Activated T-cell treated with anti-CD3 and anti-CD28 coated beads, Interleukin-2, amount 50 U/mL, for 72 hours (primary cell): ENCODE measurements around the gene DCAF16. TPM values are rescaled to one million over a fixed set of nuclear protein-coding genes. Genes with fewer than 3 reads are reported as not detected.

Experiments used
- ATAC-seq, 2 donors: fragments of 150-1000 bp; cut with Tn5 transposase; replicated peaks in 1 of 2; 2 replicates each; pipeline ENCODE4 v1.10.0; 2021; ENCODE audit warnings: moderate library complexity in 2 of 2, mild to moderate bottlenecking in 1 of 2
- DNase-seq, 2 donors: peaks; one replicate each; pipeline ENCODE4 v3.0.0; 2021 to 2022; ENCODE audit warnings: mixed read lengths in 1 of 2
- H3K27ac Mint-ChIP-seq: one replicate; pipeline ENCODE4 v1.8.0; 2022; ENCODE audit warnings: mild to moderate bottlenecking, moderate library complexity, mixed read lengths
- H3K27me3 Mint-ChIP-seq: one replicate; pipeline ENCODE4 v1.8.0; 2022; ENCODE audit warnings: low read depth, mixed read lengths
- H3K36me3 Mint-ChIP-seq, 2 donors: one replicate each; pipeline ENCODE4 v1.8.0; 2022; ENCODE audit warnings: mixed read lengths in 2 of 2, mild to moderate bottlenecking in 1 of 2; ENCODE audit not compliant: insufficient read depth in 2 of 2
- H3K4me1 Mint-ChIP-seq: one replicate; pipeline ENCODE4 v1.8.0; 2022; ENCODE audit warnings: low read depth, mixed read lengths
- H3K4me3 Mint-ChIP-seq, 2 donors: one replicate each; pipeline ENCODE4 v1.8.0; 2022; ENCODE audit warnings: mild to moderate bottlenecking in 2 of 2, mixed read lengths in 2 of 2, moderate library complexity in 2 of 2
- H3K9me3 Mint-ChIP-seq, 2 donors: one replicate each; pipeline ENCODE4 v1.8.0; 2022; ENCODE audit warnings: mixed read lengths in 2 of 2
- total RNA-seq, 2 donors: library from RNA; stranded (reverse); gene quantifications; one replicate each; pipeline ENCODE4 v1.2.3, GENCODE V29; 2022

The DCAF16 gene
- total RNA-seq, 2 donors from 2014 or later: 50.1 to 50.2 TPM

- no peak overlapping the region for H3K27ac Mint-ChIP-seq
- ATAC-seq (no peak), DNase-seq (no peak)
- H3K4me3 Mint-ChIP-seq: no peak overlapping the region
- peaks cover 7% of the 10 kb centered on the region for H3K27me3 Mint-ChIP-seq
- no peaks in the 10 kb centered on the region for H3K4me1 Mint-ChIP-seq
- H3K9me3 Mint-ChIP-seq: no peaks in the 10 kb centered on the region
- no peaks in the 10 kb centered on the region for H3K36me3 Mint-ChIP-seq
Measured at GRCh38 chr4:17758485-17758884, 52.1 kb downstream of the DCAF16 start.

GRCh38 chr4:17757621-17758020, 52.9 kb downstream of the DCAF16 start:
- no peak for DNase-seq
- H3K36me3 Mint-ChIP-seq: no peaks in the 10 kb centered on the region
- no peak for ATAC-seq
- peaks cover 7% of the 10 kb centered on the region for H3K27me3 Mint-ChIP-seq
- no peak overlapping the region for H3K4me3 Mint-ChIP-seq
- no peaks in the 10 kb centered on the region for H3K4me1 Mint-ChIP-seq
- H3K27ac Mint-ChIP-seq: no peak overlapping the region
- H3K9me3 Mint-ChIP-seq: no peaks in the 10 kb centered on the region

- no peak for DNase-seq
- Mint-ChIP-seq H3K27me3 (peaks cover 7% of the 10 kb centered on the region), H3K4me3 (no peak overlapping the region), H3K36me3 (no peaks in the 10 kb centered on the region), H3K9me3 (no peaks in the 10 kb centered on the region), H3K4me1 (no peaks in the 10 kb centered on the region), H3K27ac (no peak overlapping the region)
- ATAC-seq: no peak
Measured at GRCh38 chr4:17753646-17754045, 56.9 kb downstream of the DCAF16 start.

Other genes with a start within 250 kb of the DCAF16 start
- 10 to 100 TPM; 72.5 to 97.7 TPM for gene LAP3, start 233.6 kb downstream of the DCAF16 start, total RNA-seq
- gene MED28, start 196.1 kb downstream of the DCAF16 start, total RNA-seq: 10 to 100 TPM; 38.6 to 44.5 TPM
- gene FAM184B, start 29.1 kb downstream of the DCAF16 start, total RNA-seq: not detected
- 10 to 100 TPM; 79.1 to 87.5 TPM for gene NCAPG, start 222 bp upstream of the DCAF16 start, total RNA-seq
- 1 to 10 TPM; 8.4 to 9.1 TPM for gene LCORL, start 211.0 kb upstream of the DCAF16 start, total RNA-seq